ENCODE data around the gene TRAF7.

Gene TRAF7

GRCh38 chr16:2148714-2149629 lies 6.6 kb upstream of the TRAF7 start:
- DNase-seq = peak; percentile 68

GRCh38 chr16:2149630-2150417 lies 5.8 kb upstream of the TRAF7 start:
- peak; percentile 47 for DNase-seq

GRCh38 chr16:2150418-2151187 lies 5.0 kb upstream of the TRAF7 start:
- peak; percentile 93 for DNase-seq

- DNase-seq = peak; percentile 58
Measured at GRCh38 chr16:2151188-2152091, 4.1 kb upstream of the TRAF7 start.

GRCh38 chr16:2152695-2153506 lies 2.7 kb upstream of the TRAF7 start:
- DNase-seq = peak; percentile 62

- no peak for DNase-seq
Measured at GRCh38 chr16:2154533-2155090, 970 bp upstream of the TRAF7 start.

GRCh38 chr16:2155977-2156848 lies 631 bp downstream of the TRAF7 start:
- peak; percentile 47 for DNase-seq

- no peak for DNase-seq
Measured at GRCh38 chr16:2156849-2157224, 1.3 kb downstream of the TRAF7 start.

- no peak for DNase-seq
Measured at GRCh38 chr16:2157480-2158261, 2.1 kb downstream of the TRAF7 start.

- no peak for DNase-seq
Measured at GRCh38 chr16:2158262-2158638, 2.7 kb downstream of the TRAF7 start.

GRCh38 chr16:2159175-2159838 lies 3.7 kb downstream of the TRAF7 start:
- DNase-seq = no peak

GRCh38 chr16:2160915-2161551 lies 5.5 kb downstream of the TRAF7 start:
- no peak for DNase-seq

- DNase-seq = no peak
Measured at GRCh38 chr16:2161911-2162310, 6.3 kb downstream of the TRAF7 start.

GRCh38 chr16:2162676-2163118 lies 7.1 kb downstream of the TRAF7 start:
- DNase-seq = no peak

GRCh38 chr16:2163211-2163881 lies 7.8 kb downstream of the TRAF7 start:
- no peak for DNase-seq

GRCh38 chr16:2165861-2166260 lies 10.3 kb downstream of the TRAF7 start:
- DNase-seq = no peak

All from NCI-H69 (cell line).